Head of caudate nucleus (tissue), 42 donors: ENCODE results near the gene FAM8A1.
"Not testable (repeated sequence)": the region's sequence is repeated elsewhere in the genome, so short reads cannot be mapped to it uniquely, and the experiment has no call there.

Experiments used
- DNase-seq, 42 donors: peaks; one replicate each; pipeline versions ENCODE4 v3.0.0 to v3.0.0-alpha.2; 2020 to 2021; ENCODE audit warnings: mixed read lengths in 7 of 42
- intact Hi-C: fragments of 100-400 bp; cut with DNase I; formaldehyde crosslinking; loops from one replicate; pipeline ENCODE4 v1.15.0; 2022

The FAM8A1 gene, protein sequence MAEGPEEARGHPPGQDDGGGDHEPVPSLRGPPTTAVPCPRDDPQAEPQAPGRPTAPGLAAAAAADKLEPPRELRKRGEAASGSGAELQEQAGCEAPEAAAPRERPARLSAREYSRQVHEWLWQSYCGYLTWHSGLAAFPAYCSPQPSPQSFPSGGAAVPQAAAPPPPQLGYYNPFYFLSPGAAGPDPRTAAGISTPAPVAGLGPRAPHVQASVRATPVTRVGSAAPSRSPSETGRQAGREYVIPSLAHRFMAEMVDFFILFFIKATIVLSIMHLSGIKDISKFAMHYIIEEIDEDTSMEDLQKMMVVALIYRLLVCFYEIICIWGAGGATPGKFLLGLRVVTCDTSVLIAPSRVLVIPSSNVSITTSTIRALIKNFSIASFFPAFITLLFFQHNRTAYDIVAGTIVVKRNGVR

DNA sequence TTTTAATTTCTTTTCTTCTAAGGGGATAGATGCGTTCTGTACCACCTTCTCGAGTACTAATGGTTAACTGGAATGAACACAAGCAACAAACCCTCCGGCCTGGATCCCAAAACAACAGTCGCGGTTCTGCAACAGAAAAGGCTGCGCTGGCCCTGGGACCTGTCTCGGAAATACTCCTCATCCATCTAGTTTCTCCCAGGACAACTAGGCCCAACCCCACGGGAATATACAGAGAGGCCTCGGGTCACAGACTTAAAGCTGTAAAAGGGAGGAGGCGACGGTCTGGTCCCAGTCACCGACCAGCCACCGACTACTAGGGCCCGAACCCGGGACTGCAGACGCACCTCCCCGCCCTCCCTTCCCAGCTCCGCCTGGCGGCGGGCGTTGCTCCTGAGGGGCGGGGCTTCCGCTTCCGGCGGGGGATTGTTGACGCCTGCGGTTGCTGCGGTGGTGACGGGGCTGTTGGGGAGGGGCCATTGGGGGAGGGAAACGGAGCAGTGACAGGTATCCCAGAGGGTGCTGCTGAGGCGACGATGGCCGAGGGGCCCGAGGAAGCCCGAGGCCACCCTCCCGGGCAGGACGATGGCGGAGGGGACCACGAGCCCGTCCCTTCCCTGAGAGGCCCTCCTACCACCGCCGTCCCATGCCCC is at the start of gene FAM8A1:
Gene FAM8A1 (plus strand): TSS at position 426 of the 650 bp plus-strand sequence. CDS start 108 bp downstream, at position 534.
- DNase-seq, result peak; percentile 92 to 99 (median 98)
- intact Hi-C loops, result loop anchor here (5.0 kb wide), 1 partner anchor 107 kb away; the partner anchor contains the start of gene NUP153

- peak in 9 of 42 donors; percentile 5 to 41 (median 13) for DNase-seq
- intact Hi-C loops, result no loop called here
Observed at GRCh38 chr6:17551383-17551958, 48.6 kb upstream of the FAM8A1 start.

GRCh38 chr6:17552861-17553260 is 47.2 kb upstream of the FAM8A1 start:
- intact Hi-C loops, result no loop called here
- DNase-seq, result no peak

GRCh38 chr6:17556014-17556413 is 44.1 kb upstream of the FAM8A1 start:
- intact Hi-C loops, result no loop called here
- DNase-seq, result no peak

DNA sequence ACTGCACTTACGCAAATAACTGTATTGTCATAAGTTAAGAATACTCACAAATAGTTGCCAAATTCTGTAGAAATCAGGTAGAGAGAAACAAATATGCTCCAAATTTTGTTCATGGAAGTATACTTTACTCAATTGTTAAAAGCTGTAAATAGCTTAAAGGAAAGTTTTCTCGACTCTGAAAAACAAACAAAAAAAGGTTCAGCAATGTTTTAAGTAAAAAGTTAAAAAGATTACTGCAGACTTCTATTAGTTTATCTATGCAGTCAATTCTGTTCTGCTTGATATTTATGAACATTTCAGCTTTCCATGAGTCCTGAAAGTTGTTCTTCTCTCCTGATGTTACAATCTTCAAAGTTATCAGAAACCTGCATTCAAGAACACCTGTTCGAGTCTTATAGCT is 37.5 kb upstream of the FAM8A1 start:
- intact Hi-C loops, result no loop called here
- no peak for DNase-seq

DNA sequence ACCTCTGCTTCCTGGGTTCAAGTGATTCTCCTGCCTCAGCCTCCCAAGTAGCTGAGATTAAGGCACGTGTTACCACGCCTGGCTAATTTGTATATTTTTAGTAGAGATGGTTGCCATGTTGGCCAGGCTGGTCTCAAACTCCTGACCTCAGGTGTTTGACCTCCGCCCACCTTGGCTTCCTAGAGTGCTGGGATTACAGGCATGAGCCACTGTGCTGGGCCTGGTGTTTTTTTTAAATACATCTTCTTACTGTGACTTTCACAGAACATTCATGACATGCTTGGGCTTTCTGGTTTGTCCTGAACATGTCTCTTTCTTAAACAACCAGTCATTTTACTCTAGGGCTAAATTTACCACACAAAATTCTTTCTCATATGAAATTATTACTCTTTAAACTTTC is 34.7 kb upstream of the FAM8A1 start:
- DNase-seq, result no peak
- intact Hi-C loops, result no loop called here

DNA sequence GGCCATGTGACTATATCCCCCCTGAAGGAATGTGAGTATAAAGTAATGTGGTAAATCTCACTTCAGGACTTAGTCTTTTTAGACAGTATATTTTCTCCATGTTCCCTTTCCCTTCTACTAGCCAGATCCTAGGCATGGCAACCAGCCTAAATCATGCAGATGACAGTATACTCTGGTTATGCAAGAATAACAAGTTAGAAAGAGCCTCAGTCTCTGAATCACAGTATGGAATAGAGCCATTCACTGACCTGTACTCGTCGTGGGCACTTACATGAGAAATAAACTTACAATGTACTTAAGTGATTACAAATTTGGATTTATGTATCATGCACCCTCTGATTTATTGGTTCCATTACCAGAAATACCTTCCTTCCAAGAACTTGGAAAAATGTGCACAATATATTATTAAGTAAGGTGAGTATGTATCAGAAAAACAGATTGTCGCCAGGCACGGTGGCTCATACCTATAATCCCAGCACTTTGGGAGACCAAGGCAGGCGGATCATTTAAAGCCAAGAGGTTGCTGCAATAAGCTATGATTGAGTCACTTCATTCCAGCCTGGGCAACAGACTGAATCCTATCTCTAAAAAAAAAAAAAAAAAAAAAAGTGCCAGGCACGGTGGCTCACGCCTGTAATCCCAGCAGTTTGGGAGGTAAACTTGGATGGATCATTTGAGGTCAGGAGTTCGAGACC is 25.1 kb upstream of the FAM8A1 start:
- DNase-seq, result no peak
- intact Hi-C loops, result no loop called here

DNA sequence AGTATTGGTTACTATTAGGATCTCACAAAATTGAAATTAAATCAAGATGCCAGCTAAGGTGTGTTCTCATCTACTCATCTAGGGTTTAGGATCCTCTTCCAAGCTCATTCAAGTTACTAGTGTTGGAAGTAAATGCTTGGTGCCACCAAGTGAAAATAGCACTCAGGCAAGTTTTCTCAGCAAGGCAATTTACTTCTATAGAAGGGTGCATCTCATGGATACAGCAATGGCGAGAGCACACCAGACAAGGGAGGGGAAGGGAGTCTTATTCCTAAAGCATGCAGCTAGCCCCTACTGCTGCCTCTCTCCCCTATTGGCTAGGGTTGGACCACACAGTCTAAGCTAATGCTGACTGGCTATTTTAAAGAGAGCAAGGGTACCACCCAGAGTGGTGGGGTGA is 23.0 kb upstream of the FAM8A1 start:
- intact Hi-C loops, result no loop called here
- no peak for DNase-seq

DNA sequence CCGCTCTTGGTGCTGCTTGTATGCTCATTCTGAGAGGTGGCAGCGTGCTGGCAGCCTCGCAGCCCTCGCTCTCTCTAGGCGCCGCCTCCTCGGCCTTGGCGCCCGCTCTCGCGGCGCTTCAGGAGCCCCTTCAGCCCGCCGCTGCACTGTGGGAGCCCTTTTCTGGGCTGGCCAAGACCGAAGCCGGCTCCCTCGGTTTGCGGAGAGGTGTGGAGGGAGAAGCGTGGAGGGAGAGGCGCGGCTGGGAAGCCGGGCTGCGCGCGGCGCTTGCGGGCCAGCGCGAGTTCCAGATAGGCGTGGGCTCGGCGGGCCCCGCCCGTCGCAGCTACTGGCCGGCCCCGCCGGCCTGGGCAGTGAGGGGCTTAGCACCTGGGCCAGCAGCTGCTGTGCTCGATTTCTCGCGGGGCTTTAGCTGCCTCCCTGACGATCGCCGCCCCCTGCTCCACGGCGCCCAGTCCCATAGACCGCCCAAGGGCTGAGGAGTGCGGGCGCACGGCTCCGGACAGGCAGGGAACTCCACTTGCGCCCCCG is 19.5 kb upstream of the FAM8A1 start:
- intact Hi-C loops, result loop anchor here (10.0 kb wide), 1 partner anchor 544 kb away; the partner anchor contains the start of gene NHLRC1
- DNase-seq, result peak in 37 of 42 donors; percentile 16 to 69 (median 37)

GRCh38 chr6:17581282-17581681 is 18.8 kb upstream of the FAM8A1 start:
- DNase-seq, result not testable (repeated sequence)
- intact Hi-C loops, result loop anchor here (10.0 kb wide), 1 partner anchor 544 kb away; the partner anchor contains the start of gene NHLRC1

GRCh38 chr6:17583811-17584210 is 16.3 kb upstream of the FAM8A1 start:
- DNase-seq, result no peak
- intact Hi-C loops, result loop anchor here (2.0 to 10.0 kb wide), 2 partner anchors 427 to 541 kb away; partner anchors contain the start of gene NHLRC1

- DNase-seq, result peak in 25 of 42 donors; percentile 15 to 82 (median 48)
- intact Hi-C loops, result loop anchor here (2.0 to 10.0 kb wide), 2 partner anchors 428 to 540 kb away; partner anchors contain the start of gene NHLRC1
Observed at GRCh38 chr6:17584241-17584803, 15.8 kb upstream of the FAM8A1 start.

DNA sequence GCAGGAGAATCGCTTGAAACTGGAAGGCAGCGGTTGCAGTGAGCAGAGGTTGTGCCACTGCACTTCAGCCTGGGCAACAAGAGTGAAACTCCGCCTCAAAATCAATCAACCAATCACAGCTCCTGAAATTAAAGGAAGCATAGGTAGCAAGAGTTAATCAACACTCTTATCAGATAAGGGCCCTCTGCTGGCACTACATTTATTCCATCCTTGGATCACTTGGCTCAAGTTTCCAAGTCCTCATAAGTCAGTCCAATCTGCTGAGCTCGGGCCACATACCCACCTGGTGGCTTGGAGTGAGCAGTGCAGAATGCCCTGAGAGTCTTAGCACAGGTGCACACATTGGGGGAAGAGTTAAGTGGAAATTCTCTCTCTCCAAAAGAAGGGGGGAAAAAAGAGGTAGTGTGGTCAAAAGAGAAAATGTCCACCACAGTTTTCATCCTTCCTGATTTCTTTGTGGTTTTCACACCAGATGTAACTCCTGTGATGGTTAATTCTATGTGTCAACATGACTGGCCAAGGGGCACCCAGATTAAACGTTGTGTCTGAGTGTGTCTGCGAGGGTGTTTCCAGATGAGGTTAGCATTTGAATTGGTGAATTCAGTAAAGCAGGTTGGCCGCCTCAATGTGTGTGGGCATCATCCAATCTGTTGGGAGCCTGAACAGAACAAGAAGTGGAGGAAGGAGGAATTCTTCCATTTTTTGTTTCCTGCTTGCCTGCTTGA is 14.2 kb upstream of the FAM8A1 start:
- intact Hi-C loops, result loop anchor here (2.0 to 10.0 kb wide), 2 partner anchors 429 to 539 kb away; partner anchors contain the start of gene NHLRC1
- no peak for DNase-seq

DNA sequence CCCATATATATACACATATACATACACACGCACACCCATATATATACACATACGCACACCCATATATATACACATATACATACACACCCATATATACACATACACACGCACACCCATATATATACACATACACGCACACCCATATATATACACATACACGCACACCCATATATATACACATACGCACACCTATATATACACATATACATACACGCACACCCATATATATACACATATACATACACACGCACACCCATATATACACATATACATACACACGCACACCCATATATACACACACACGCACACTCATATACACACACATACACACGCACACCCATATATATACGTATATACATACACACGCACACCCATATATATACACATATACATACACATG is 13.5 kb upstream of the FAM8A1 start:
- intact Hi-C loops, result loop anchor here (10.0 kb wide), 1 partner anchor 538 kb away; the partner anchor contains the start of gene NHLRC1
- DNase-seq, result not testable (repeated sequence)

- intact Hi-C loops, result loop anchor here (10.0 kb wide), 1 partner anchor 537 kb away; the partner anchor contains the start of gene NHLRC1
- DNase-seq, result no peak
Observed at GRCh38 chr6:17588011-17588410, 12.1 kb upstream of the FAM8A1 start.

DNA sequence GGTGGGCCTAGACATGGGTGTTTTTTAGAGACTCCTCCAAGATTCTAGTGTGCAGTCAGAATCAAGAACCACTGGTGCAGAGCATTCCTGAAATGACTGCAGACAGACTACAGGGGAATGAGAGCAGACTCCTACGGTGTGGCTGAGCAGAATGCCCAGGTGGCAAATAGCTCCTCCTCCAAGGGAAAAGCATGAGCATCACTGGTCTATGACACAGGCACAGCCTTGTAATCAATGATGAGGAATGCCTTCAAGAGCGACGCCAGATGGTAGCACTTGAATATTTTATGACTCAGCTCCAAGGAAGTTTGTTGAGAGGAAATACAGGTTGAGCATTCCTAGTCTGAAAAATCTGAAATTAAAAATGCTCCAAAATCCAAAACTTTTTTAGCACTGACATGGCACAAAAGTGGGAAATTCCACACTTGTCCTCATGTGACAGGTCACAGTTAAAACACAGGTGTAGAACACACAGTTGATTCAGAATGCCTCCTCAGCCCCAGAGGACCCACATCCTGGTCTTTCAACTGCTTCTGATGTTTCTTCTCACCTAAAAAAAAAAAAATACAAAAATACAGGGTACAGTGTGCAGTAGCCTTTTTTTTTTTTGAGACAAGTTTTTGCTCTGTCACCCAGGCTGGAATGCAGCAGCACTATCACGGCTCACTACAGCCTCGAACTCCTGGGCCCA is 10.6 kb upstream of the FAM8A1 start:
- DNase-seq, result peak in 6 of 42 donors; percentile 8 to 47 (median 22)
- intact Hi-C loops, result loop anchor here (10.0 kb wide), 1 partner anchor 535 kb away; the partner anchor contains the start of gene NHLRC1

DNA sequence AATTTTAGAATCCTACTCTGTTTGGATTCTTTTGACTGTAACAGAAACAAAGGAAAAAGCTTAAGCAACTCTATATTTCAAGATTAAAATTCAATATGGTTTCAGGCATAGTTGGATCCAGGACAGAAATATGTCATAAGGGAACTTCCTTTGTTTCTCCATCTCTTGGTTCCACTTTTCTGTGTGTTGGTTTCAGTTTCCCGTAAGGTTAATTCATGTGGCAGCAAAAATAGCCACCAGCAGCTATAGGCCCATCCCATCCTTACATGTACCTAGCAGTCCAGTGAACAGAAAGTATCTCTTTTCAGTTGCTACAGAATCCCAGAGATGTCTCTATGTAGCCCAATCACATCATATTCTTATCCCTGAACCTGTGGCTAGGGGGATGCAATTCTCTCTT is 8.8 kb upstream of the FAM8A1 start:
- intact Hi-C loops, result no loop called here
- DNase-seq, result no peak
